ENCODE data around the gene CCNA2.
A peak's percentile ranks its signal among the peaks of the same experiment; 100 is the strongest.

The CCNA2 gene

GRCh38 chr4:121823505-121824170 is at the start of gene CCNA2:
CCNA2 (minus strand) TSS chr4:121823883; CDS start chr4:121823628, 255 bp downstream.
- peak within 1 kb of the TSS; percentile 91 for H3K4me3 ChIP-seq (ENCODE audit: low read depth, low read length)

DNA sequence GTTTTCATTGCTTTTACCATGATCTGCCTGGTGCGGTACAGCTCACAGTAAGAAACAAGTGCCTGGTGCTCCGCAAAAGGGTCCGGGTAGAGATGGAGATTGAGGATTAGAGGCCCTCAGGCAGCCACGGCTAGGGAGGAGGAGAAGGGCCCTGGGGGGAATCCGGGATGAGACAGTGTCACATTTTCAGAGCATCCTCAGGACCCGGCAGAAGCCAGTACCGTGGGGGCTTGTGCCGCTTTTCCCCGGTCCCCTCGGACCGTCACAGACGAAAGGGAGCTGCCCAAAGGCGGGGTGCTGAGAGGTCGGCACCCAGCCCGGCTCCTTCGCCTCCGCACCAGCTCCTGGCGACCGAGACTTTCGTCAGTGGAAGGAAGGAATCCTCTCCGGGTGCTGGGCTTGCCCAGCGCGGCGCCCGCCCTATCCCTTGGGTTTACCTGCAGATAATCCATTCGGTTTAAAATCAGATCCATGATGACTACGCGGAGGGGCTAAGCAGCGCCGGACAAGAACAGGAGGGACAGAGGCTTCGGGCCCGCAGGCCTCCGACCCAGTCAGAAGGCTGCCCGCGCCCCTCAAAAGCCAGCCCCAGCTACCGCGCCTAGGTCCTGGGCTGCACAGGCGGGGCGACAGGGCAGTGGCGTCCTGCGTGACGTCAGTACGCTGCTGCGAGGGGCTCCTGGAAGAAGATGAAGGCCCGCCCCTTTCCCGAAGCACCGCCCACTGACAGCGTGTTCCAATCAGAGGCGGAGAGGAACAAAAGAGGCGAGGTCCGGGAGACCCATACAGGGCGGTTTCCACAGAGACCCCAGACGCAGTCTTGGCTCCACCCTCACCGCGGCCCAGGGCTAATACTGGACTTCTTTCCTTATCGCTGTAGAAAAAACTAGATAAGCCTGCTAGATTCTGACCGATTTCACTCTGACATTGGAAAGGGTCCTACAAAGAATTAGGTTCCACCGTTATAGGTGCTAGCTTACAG is 46.4 kb upstream of the CCNA2 start, which contains the start of gene BBS7:
Gene BBS7 (minus strand): TSS at position 634 of the 982 bp plus-strand sequence. CDS start 161 bp downstream, at position 473.
- TF ChIP-seq CTCF (IDR thresholded peaks at IDR 0.05; ENCODE audit: control insufficient read depth, extremely low read depth, insufficient read depth): no peak

More at GRCh38 chr4:121823505-121824170, at the start of gene CCNA2:
- peak; percentile 90 for DNase-seq (ENCODE audit: low read depth)
- peak; percentile 9; the same call in 1 of the 2 replicates for TF ChIP-seq CTCF (IDR thresholded peaks at IDR 0.05; ENCODE audit: control insufficient read depth, extremely low read depth, insufficient read depth)

DNA sequence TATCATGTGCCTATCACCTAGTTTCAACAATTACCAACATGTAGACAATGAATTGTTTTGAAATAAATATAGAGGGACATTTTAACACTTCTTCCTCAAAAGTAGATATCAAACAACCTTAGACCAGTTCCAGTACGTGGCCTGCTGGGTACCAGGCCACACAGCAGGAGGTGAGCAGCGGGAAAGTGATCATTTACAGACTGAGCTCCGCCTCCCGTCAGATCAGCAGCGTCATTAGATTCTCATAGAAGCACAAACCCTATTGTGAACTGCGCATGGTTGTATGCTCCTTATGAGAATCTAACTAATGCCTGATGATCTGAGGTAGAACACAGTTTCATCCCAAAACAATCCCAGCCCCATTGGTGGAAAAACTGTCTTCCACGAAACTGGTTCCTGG is 40.1 kb upstream of the CCNA2 start:
- no peak overlapping the region for H3K4me3 ChIP-seq (ENCODE audit: low read depth, low read length)
- TF ChIP-seq CTCF (IDR thresholded peaks at IDR 0.05; ENCODE audit: control insufficient read depth, extremely low read depth, insufficient read depth): no peak
- DNase-seq (ENCODE audit: low read depth): no peak

More for the DNA sequence above, 46.4 kb upstream of the CCNA2 start, which contains the start of gene BBS7:
- peak within 1 kb of the TSS; percentile 84 for H3K4me3 ChIP-seq (ENCODE audit: low read depth, low read length)
- peak; percentile 77 for DNase-seq (ENCODE audit: low read depth)

DNA sequence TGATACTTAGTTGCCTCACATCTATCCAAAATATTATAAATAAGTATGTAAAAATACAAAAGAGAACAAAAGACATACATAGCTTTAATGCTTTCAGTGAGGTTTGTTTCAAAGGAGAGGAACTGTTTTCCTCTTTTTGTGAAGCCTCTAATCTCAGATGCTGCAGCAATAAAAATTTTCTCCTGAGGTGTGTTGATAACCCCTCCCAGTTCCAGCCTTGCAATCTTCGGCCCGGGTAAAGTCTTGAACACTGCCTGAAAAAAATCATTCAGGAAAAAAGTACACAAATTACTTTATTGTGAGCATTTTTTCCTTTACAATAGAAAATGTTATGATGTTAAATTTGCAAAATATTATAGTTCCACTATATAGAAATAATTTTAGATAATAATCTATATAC is 37.7 kb upstream of the CCNA2 start:
- TF ChIP-seq CTCF (IDR thresholded peaks at IDR 0.05; ENCODE audit: control insufficient read depth, extremely low read depth, insufficient read depth): no peak
- DNase-seq (ENCODE audit: low read depth): no peak
- H3K4me3 ChIP-seq (ENCODE audit: low read depth, low read length): no peak overlapping the region

DNA sequence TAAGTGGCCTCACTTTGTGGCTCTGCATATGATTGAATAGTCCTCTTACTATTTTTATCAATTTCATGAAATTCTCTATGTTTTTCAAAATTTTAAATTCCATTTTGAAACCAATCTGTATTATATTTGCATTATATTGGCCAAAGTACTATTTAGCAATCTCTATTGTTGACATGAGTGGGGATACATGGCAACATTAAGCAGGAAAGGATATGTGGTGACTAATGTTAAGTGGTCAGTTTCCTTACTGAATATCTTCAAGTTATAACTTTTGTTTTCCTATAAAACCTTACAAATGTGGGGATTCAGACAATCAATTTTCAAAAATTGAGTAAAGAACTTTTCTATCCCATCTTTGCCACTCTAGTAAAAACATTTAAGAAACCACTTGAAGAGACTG is 36.4 kb upstream of the CCNA2 start:
- no peak for TF ChIP-seq CTCF (IDR thresholded peaks at IDR 0.05; ENCODE audit: control insufficient read depth, extremely low read depth, insufficient read depth)
- DNase-seq (ENCODE audit: low read depth): no peak
- no peak overlapping the region for H3K4me3 ChIP-seq (ENCODE audit: low read depth, low read length)

GRCh38 chr4:121851354-121851753 is 27.7 kb upstream of the CCNA2 start:
- no peak overlapping the region for H3K4me3 ChIP-seq (ENCODE audit: low read depth, low read length)
- no peak for TF ChIP-seq CTCF (IDR thresholded peaks at IDR 0.05; ENCODE audit: control insufficient read depth, extremely low read depth, insufficient read depth)
- DNase-seq (ENCODE audit: low read depth): no peak
